ENCODE measurements around the gene MUC5AC. TPM values are rescaled to one million over a fixed set of nuclear protein-coding genes. Genes with fewer than 3 reads are reported as not detected.

Gene MUC5AC
- polyA plus RNA-seq, 1 experiment = not detected

- no peak for DNase-seq (ENCODE audit: low read depth)
- Histone ChIP-seq H3K27me3 (ENCODE audit: control insufficient read depth, insufficient read depth, low read length) (0 out of 2 replicates have a peak, but pooled peaks cover 2% of the 10 kb centered on the region), H3K36me3 (ENCODE audit: control insufficient read depth, insufficient read depth, low read length) (no peaks in the 10 kb centered on the region), H3K4me3 (ENCODE audit: low read depth, low read length) (no peak overlapping the region)
- TF ChIP-seq CTCF (IDR thresholded peaks at IDR 0.05; ENCODE audit: insufficient read depth, low read depth, low read length) = no peak
- POLR2A ChIA-PET = no interaction called here
- CTCF ChIA-PET = interaction anchor here (1.4 kb wide), 1 partner anchor 27 kb away, joined by 4 read pairs; no protein-coding TSS in a partner anchor
Observed at GRCh38 chr11:1229471-1230120, 71.8 kb downstream of the MUC5AC start.

- no peaks in the 10 kb centered on the region for H3K36me3 ChIP-seq (ENCODE audit: control insufficient read depth, insufficient read depth, low read length)
- ChIA-PET CTCF (no interaction called here), POLR2A (no interaction called here)
- 0 out of 2 replicates have a peak, but pooled peaks cover 2% of the 10 kb centered on the region for H3K27me3 ChIP-seq (ENCODE audit: control insufficient read depth, insufficient read depth, low read length)
- no peak overlapping the region for H3K4me3 ChIP-seq (ENCODE audit: low read depth, low read length)
- no peak for DNase-seq (ENCODE audit: low read depth)
- no peak for TF ChIP-seq CTCF (IDR thresholded peaks at IDR 0.05; ENCODE audit: insufficient read depth, low read depth, low read length)
Observed at GRCh38 chr11:1230121-1230455, 72.3 kb downstream of the MUC5AC start.

- no peaks in the 10 kb centered on the region for H3K36me3 ChIP-seq (ENCODE audit: control insufficient read depth, insufficient read depth, low read length)
- no peak for TF ChIP-seq CTCF (IDR thresholded peaks at IDR 0.05; ENCODE audit: insufficient read depth, low read depth, low read length)
- ChIA-PET CTCF (no interaction called here), POLR2A (no interaction called here)
- no peak for DNase-seq (ENCODE audit: low read depth)
- no peak overlapping the region for H3K4me3 ChIP-seq (ENCODE audit: low read depth, low read length)
- 0 out of 2 replicates have a peak, but pooled peaks cover 1% of the 10 kb centered on the region for H3K27me3 ChIP-seq (ENCODE audit: control insufficient read depth, insufficient read depth, low read length)
Observed at GRCh38 chr11:1230456-1231395, 73.0 kb downstream of the MUC5AC start.

- no peak for DNase-seq (ENCODE audit: low read depth)
- Histone ChIP-seq H3K4me3 (ENCODE audit: low read depth, low read length) (no peak overlapping the region), H3K27me3 (ENCODE audit: control insufficient read depth, insufficient read depth, low read length) (no peaks in the 10 kb centered on the region), H3K36me3 (ENCODE audit: control insufficient read depth, insufficient read depth, low read length) (no peaks in the 10 kb centered on the region)
- ChIA-PET POLR2A (no interaction called here), CTCF (no interaction called here)
- TF ChIP-seq CTCF (IDR thresholded peaks at IDR 0.05; ENCODE audit: insufficient read depth, low read depth, low read length) = no peak
Observed at GRCh38 chr11:1231396-1232020, 73.8 kb downstream of the MUC5AC start.

Measured in BJ (cell line).